K562 (cell line): ENCODE measurements around the gene TMEM135. TPM values are rescaled to one million over a fixed set of nuclear protein-coding genes. Genes with fewer than 3 reads are reported as not detected.

Experiments
- ATAC-seq: fragments of 200-7000 bp; cut with Tn5 transposase; 3 replicates; pipeline ENCODE4 v1.9.1; 2020; ENCODE audit warnings: moderate library complexity
- BruUV-seq: library from RNA; stranded (reverse); fragments of 400-500 nt; replicated peaks from 2 replicates; lab custom pipeline; 2021; lab: Mats Ljungman, UMichigan
- CTCF ChIA-PET: fragments of 300-600 bp; formaldehyde crosslinking; extraction: SDS; loops from one replicate; lab custom pipeline; 2021; ENCODE audit warnings: low intra/inter-chr PET ratio; lab: Yijun Ruan, JAX
- POLR2A ChIA-PET: fragments of 300-600, 350-650 bp; sonication (Branson Sonifier 250); formaldehyde crosslinking; extraction: SDS; loops from one replicate; lab custom pipeline; 2021; ENCODE audit warnings: antibody characterized with exemption, inconsistent platforms; lab: Yijun Ruan, JAX
- DNase-seq, 4 experiments: peaks; one replicate each; pipeline versions ENCODE4 v3.0.0 to v3.0.0-alpha.2; 2011 to 2018; ENCODE audit warnings: low spot score in 3 of 4, mixed read lengths in 3 of 4; ENCODE audit errors: extremely low read depth in 1 of 4
- FAIRE-seq: peaks from 2 replicates; lab custom pipeline; 2011; peaks lifted over from hg19 to GRCh38; lab: Jason Lieb, UNC
- H2AFZ ChIP-seq: 2 replicates; pipeline ENCODE4 v1.6.0; 2011; ENCODE audit warnings: low read depth, low read length, control low read depth, inconsistent platforms
- H3K27ac ChIP-seq: fragments of 200-600 bp; 3 replicates; pipeline ENCODE4 v1.8.0; 2011; ENCODE audit warnings: low read depth, mild to moderate bottlenecking, control low read depth, inconsistent platforms, low read length, moderate library complexity, mixed read lengths; ENCODE audit errors: extremely low read depth
- H3K27me3 ChIP-seq, 2 experiments: fragments of 300-600 bp in 1 of 2; 2 replicates in 1 of 2; 3 replicates in 1 of 2; pipeline versions ENCODE4 v1.6.0 to v1.8.0; 2011; ENCODE audit warnings: inconsistent platforms in 2 of 2, low read length in 2 of 2, mild to moderate bottlenecking in 1 of 2, mixed read lengths in 1 of 2, moderate library complexity in 1 of 2; ENCODE audit not compliant: control insufficient read depth in 2 of 2, insufficient read depth in 2 of 2
- H3K36me3 ChIP-seq: fragments of 300-600 bp; 3 replicates; pipeline ENCODE4 v1.8.0; 2011; ENCODE audit warnings: mild to moderate bottlenecking, low read length, inconsistent platforms; ENCODE audit not compliant: control insufficient read depth, insufficient read depth
- H3K4me1 ChIP-seq, 2 experiments: fragments of 200-600 bp in 1 of 2; replicated peaks in 1 of 2; 2 replicates in 1 of 2; 3 replicates in 1 of 2; pipeline versions ENCODE4 v1.5.1 to v1.8.0; 2011; ENCODE audit warnings: inconsistent platforms in 2 of 2, low read length in 2 of 2, mild to moderate bottlenecking in 1 of 2, mixed read lengths in 1 of 2, moderate library complexity in 1 of 2; ENCODE audit not compliant: control insufficient read depth in 2 of 2, insufficient read depth in 2 of 2
- H3K4me2 ChIP-seq: 2 replicates; pipeline ENCODE4 v1.6.1; 2011; ENCODE audit warnings: low read length, control low read depth, inconsistent platforms, mixed read lengths; ENCODE audit not compliant: insufficient read depth
- H3K4me3 ChIP-seq: fragments of 200-600 bp; sonication (generic), shearing (Covaris generic); 2 replicates; pipeline ENCODE4 v1.5.1; 2016; ENCODE audit warnings: control low read depth, inconsistent platforms
- H3K79me2 ChIP-seq: fragments of 200-600 bp; 3 replicates; pipeline ENCODE4 v1.8.0; 2011; ENCODE audit warnings: low read length, inconsistent platforms; ENCODE audit not compliant: control insufficient read depth, insufficient read depth
- H3K9ac ChIP-seq, 2 experiments: 2 replicates each; pipeline versions ENCODE4 v1.6.0 to v1.6.1; 2011; ENCODE audit warnings: low read depth in 2 of 2, low read length in 2 of 2, control low read depth in 1 of 2, inconsistent platforms in 1 of 2, mild to moderate bottlenecking in 1 of 2, mixed read lengths in 1 of 2; ENCODE audit not compliant: insufficient read depth in 1 of 2
- H3K9me1 ChIP-seq: one replicate; pipeline ENCODE4 v1.6.0; 2011; ENCODE audit warnings: inconsistent platforms, mild to moderate bottlenecking, low read length, moderate library complexity; ENCODE audit not compliant: control insufficient read depth, insufficient read depth
- H3K9me3 ChIP-seq: replicated peaks from 2 replicates; pipeline ENCODE4 v1.5.1; 2011; ENCODE audit warnings: low read depth, low read length, inconsistent platforms; ENCODE audit not compliant: control insufficient read depth, insufficient read depth
- H4K20me1 ChIP-seq: replicated peaks from 2 replicates; pipeline ENCODE4 v1.6.1; 2011; ENCODE audit warnings: low read length, inconsistent platforms, mixed read lengths; ENCODE audit not compliant: control insufficient read depth, insufficient read depth
- EWSR1 ChIP-seq: fragments of 450-650 bp; IDR thresholded peaks from 2 replicates; pipeline ENCODE4 v1.6.1; 2018; ENCODE audit warnings: borderline replicate concordance, mild to moderate bottlenecking, low read depth, moderate library complexity; ENCODE audit not compliant: partially characterized antibody
- JUND ChIP-seq, 2 experiments: IDR thresholded peaks; 2 replicates in 1 of 2; 3 replicates in 1 of 2; pipeline ENCODE4 v1.6.1; 2011; ENCODE audit warnings: borderline replicate concordance in 2 of 2, low read depth in 2 of 2, low read length in 2 of 2, improper control_type of control experiment in 1 of 2, missing biosample characterization in 1 of 2, missing genetic modification characterization in 1 of 2, missing genetic modification reagents in 1 of 2
- SAFB2 ChIP-seq: fragments of 200-400 bp; formaldehyde crosslinking; IDR thresholded peaks from 2 replicates; pipeline ENCODE4 v1.6.1; 2018; ENCODE audit warnings: borderline replicate concordance, low read length, low read depth, moderate library complexity; ENCODE audit not compliant: severe bottlenecking
- ZNF408 ChIP-seq: fragments of 250-450 bp; sonication (Bioruptor Pico); IDR thresholded peaks from 2 replicates; pipeline ENCODE4 v1.4.0; 2020; ENCODE audit warnings: low read depth, mild to moderate bottlenecking, moderate library complexity
- ZNF589 ChIP-seq: fragments of 200-800 bp; sonication (Bioruptor generic); IDR thresholded peaks from 2 replicates; pipeline ENCODE4 v1.6.1; 2016; ENCODE audit warnings: low read depth, missing genetic modification characterization, missing compliant biosample characterization
- WGBS: fragments of 100-300 bp; shearing (Covaris generic); methylation state at CpG from one replicate; pipeline ENCODE4 v1.1.6; 2016; ENCODE audit warnings: low coverage, mixed read lengths; ENCODE audit not compliant: insufficient coverage; ENCODE audit errors: missing lambda C conversion rate; 5-methylcytosine and 5-hydroxymethylcytosine counted together
- in situ Hi-C: fragments of 300-500 bp; cut with MboI; formaldehyde crosslinking; loops from 4 replicates; pipeline ENCODE4 v1.15.0; 2018; ENCODE audit warnings: inconsistent platforms, mixed read lengths
- intact Hi-C: fragments of 100-400 bp; cut with micrococcal nuclease; formaldehyde crosslinking; loops from 2 replicates; pipeline ENCODE4 v1.14.2; 2022
- polyA plus RNA-seq, 8 experiments: library from polyadenylated mRNA; depleted of rRNA in 4 of 8; stranded (reverse) in 5 of 8; unstranded in 3 of 8; fragments of >200 nt; fragmentation: Nextera tagmentation in 2 of 8; fragmentation: Illumina TruSeq in 1 of 8; extraction: Ambion mirVana in 2 of 8; extraction: Trizol in 1 of 8; gene quantifications; 2 replicates each; pipeline versions ENCODE4 v1.2.1 to v1.2.3, GENCODE V29; 2011 to 2014; ENCODE audit warnings: inconsistent platforms in 1 of 8, missing spikeins in 1 of 8
- total RNA-seq, 7 experiments: library from RNA; depleted of rRNA in 6 of 7; stranded (reverse); fragments of >200 nt in 6 of 7; fragmentation: Illumina TruSeq in 2 of 7; extraction: Trizol in 2 of 7; gene quantifications; 2 replicates each; pipeline versions ENCODE4 v1.2.1 to v1.2.3, GENCODE V29; 2011 to 2021; ENCODE audit warnings: low replicate concordance in 1 of 7
- TF ChIP-seq, protein P1 (sequence below): fragments of 250-450 bp; sonication (Bioruptor Pico); IDR thresholded peaks from 2 replicates; pipeline ENCODE4 v1.6.1; 2021; ENCODE audit warnings: mild to moderate bottlenecking
- TF ChIP-seq, protein P2 (sequence below): fragments of 450-650 bp; IDR thresholded peaks from 2 replicates; pipeline ENCODE4 v1.7.1; 2018; ENCODE audit warnings: mild to moderate bottlenecking, low read depth; ENCODE audit not compliant: partially characterized antibody
- TF ChIP-seq, protein P3 (sequence below), 2 experiments: fragments of 150-350 bp in 1 of 2; IDR thresholded peaks; 2 replicates each; pipeline ENCODE4 v1.6.1; 2012 to 2016; ENCODE audit warnings: low read depth in 2 of 2, low read length in 2 of 2, mild to moderate bottlenecking in 1 of 2, moderate library complexity in 1 of 2

The TMEM135 gene
- total and polyA plus RNA-seq, 9 of the 15 experiments (the other 6 are each of a cell fraction or from before 2014, with no cell fraction given): 17.3 to 53.6 (median 24.9) TPM

GRCh38 chr11:87290304-87290922 is 252.7 kb downstream of the TMEM135 start (continued):
- TF ChIP-seq, protein P1, sequence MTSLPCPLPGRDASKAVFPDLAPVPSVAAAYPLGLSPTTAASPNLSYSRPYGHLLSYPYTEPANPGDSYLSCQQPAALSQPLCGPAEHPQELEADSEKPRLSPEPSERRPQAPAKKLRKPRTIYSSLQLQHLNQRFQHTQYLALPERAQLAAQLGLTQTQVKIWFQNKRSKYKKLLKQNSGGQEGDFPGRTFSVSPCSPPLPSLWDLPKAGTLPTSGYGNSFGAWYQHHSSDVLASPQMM (CRISPR knock-in tag): no peak
- TF ChIP-seq SAFB2: no peak

- Histone ChIP-seq H3K4me1 (no peaks in the 10 kb centered on the region), H3K27ac (no peak overlapping the region), H3K27me3 (no peaks in the 10 kb centered on the region), H3K4me2 (no peak overlapping the region), H4K20me1 (no peaks in the 10 kb centered on the region), H3K9me1 (no peaks in the 10 kb centered on the region), H3K9ac (no peak overlapping the region), H3K4me3 (no peak overlapping the region), H2AFZ (no peak overlapping the region), H3K9me3 (no peaks in the 10 kb centered on the region), H3K36me3 (peaks cover 3% of the 10 kb centered on the region; the same call in 1 of the 3 replicates), H3K79me2 (no peaks in the 10 kb centered on the region)
- in situ Hi-C loops: no loop called here
- DNase-seq (no peak), ATAC-seq (no peak), FAIRE-seq (no peak)
- no TSS peak for BruUV-seq
- intact Hi-C loops: loop anchor here (5.0 kb wide), 1 partner anchor 195 kb away; no protein-coding TSS in a partner anchor
- ChIA-PET POLR2A (no interaction called here), CTCF (no interaction called here)
- WGBS: 0% methylated on average over 1 of the region's 1 CpG
- TF ChIP-seq ZNF589 (CRISPR knock-in tag) (no peak), EWSR1 (no peak), JUND (IDR thresholded peaks at IDR 0.05; ENCODE audit: borderline replicate concordance, low read depth, low read length) (no peak), JUND (tag; IDR thresholded peaks at IDR 0.05; ENCODE audit: borderline replicate concordance, low read depth, low read length) (no peak), ZNF408 (CRISPR knock-in tag) (no peak)
- TF ChIP-seq, protein P2, sequence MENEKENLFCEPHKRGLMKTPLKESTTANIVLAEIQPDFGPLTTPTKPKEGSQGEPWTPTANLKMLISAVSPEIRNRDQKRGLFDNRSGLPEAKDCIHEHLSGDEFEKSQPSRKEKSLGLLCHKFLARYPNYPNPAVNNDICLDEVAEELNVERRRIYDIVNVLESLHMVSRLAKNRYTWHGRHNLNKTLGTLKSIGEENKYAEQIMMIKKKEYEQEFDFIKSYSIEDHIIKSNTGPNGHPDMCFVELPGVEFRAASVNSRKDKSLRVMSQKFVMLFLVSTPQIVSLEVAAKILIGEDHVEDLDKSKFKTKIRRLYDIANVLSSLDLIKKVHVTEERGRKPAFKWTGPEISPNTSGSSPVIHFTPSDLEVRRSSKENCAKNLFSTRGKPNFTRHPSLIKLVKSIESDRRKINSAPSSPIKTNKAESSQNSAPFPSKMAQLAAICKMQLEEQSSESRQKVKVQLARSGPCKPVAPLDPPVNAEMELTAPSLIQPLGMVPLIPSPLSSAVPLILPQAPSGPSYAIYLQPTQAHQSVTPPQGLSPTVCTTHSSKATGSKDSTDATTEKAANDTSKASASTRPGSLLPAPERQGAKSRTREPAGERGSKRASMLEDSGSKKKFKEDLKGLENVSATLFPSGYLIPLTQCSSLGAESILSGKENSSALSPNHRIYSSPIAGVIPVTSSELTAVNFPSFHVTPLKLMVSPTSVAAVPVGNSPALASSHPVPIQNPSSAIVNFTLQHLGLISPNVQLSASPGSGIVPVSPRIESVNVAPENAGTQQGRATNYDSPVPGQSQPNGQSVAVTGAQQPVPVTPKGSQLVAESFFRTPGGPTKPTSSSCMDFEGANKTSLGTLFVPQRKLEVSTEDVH: no peak
- TF ChIP-seq, protein P3, sequence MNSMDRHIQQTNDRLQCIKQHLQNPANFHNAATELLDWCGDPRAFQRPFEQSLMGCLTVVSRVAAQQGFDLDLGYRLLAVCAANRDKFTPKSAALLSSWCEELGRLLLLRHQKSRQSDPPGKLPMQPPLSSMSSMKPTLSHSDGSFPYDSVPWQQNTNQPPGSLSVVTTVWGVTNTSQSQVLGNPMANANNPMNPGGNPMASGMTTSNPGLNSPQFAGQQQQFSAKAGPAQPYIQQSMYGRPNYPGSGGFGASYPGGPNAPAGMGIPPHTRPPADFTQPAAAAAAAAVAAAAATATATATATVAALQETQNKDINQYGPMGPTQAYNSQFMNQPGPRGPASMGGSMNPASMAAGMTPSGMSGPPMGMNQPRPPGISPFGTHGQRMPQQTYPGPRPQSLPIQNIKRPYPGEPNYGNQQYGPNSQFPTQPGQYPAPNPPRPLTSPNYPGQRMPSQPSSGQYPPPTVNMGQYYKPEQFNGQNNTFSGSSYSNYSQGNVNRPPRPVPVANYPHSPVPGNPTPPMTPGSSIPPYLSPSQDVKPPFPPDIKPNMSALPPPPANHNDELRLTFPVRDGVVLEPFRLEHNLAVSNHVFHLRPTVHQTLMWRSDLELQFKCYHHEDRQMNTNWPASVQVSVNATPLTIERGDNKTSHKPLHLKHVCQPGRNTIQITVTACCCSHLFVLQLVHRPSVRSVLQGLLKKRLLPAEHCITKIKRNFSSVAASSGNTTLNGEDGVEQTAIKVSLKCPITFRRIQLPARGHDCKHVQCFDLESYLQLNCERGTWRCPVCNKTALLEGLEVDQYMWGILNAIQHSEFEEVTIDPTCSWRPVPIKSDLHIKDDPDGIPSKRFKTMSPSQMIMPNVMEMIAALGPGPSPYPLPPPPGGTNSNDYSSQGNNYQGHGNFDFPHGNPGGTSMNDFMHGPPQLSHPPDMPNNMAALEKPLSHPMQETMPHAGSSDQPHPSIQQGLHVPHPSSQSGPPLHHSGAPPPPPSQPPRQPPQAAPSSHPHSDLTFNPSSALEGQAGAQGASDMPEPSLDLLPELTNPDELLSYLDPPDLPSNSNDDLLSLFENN (IDR thresholded peaks at IDR 0.05; ENCODE audit: low read depth in 2 of 2, low read length in 2 of 2): no peak
Observed at GRCh38 chr11:87292598-87292997, 254.9 kb downstream of the TMEM135 start.
